K562 treated with DMSO at 1 percent for 4 hours (cell line): ENCODE measurements around the gene NAT10. TPM values are rescaled to one million over a fixed set of nuclear protein-coding genes. Genes with fewer than 3 reads are reported as not detected.

Source experiments
- total RNA-seq: library from RNA; unstranded; fragments of 300-600 nt; gene quantifications from 2 replicates; pipeline ENCODE4 v1.2.3, GENCODE V29; 2022; ENCODE audit not compliant: insufficient read depth

The NAT10 gene
- total RNA-seq, result 24.7 and 35.5 TPM in 2 replicates

GRCh38 chr11:34105079-34105956, at the start of gene NAT10:
NAT10 (plus strand) TSS chr11:34105629; CDS start chr11:34108226, 2,597 bp downstream.

Other genes starting within 250 kb of the NAT10 start
- gene LMO2, start 213.6 kb upstream of the NAT10 start, total RNA-seq, result 16.3 and 19.0 TPM in 2 replicates
- 109 and 130 TPM in 2 replicates for gene CAPRIN1, start 53.9 kb upstream of the NAT10 start, total RNA-seq